LNCaP clone FGC (cell line): Measurements from ENCODE around the gene STAP2.

Source experiments
- DNase-seq: peaks from one replicate; pipeline ENCODE4 v3.0.0-alpha.2; 2011; ENCODE audit warnings: low read depth
- H3K4me3 ChIP-seq: 2 replicates; pipeline ENCODE4 v1.5.1; 2011; ENCODE audit warnings: mild to moderate bottlenecking, low read depth, low read length, control low read depth
- CTCF ChIP-seq: IDR thresholded peaks from 2 replicates; pipeline ENCODE4 v1.5.1; 2012; ENCODE audit warnings: mild to moderate bottlenecking; ENCODE audit not compliant: control insufficient read depth, insufficient read depth; ENCODE audit errors: extremely low read depth

The STAP2 gene

GRCh38 chr19:4359627-4360000 is 21.0 kb upstream of the STAP2 start:
- H3K4me3 ChIP-seq: no peak overlapping the region
- no peak for DNase-seq
- no peak for TF ChIP-seq CTCF

GRCh38 chr19:4358709-4359626 is 20.3 kb upstream of the STAP2 start:
- no peak for TF ChIP-seq CTCF
- no peak for DNase-seq
- no peak overlapping the region for H3K4me3 ChIP-seq

- no peak for DNase-seq
- TF ChIP-seq CTCF: no peak
- H3K4me3 ChIP-seq: no peak overlapping the region
Measured at GRCh38 chr19:4357921-4358326, 19.3 kb upstream of the STAP2 start.

- no peak for TF ChIP-seq CTCF
- no peak for DNase-seq
- no peak overlapping the region for H3K4me3 ChIP-seq
Measured at GRCh38 chr19:4357095-4357797, 18.6 kb upstream of the STAP2 start.

GRCh38 chr19:4354897-4355296 is 16.3 kb upstream of the STAP2 start:
- TF ChIP-seq CTCF: no peak
- no peak overlapping the region for H3K4me3 ChIP-seq
- no peak for DNase-seq

GRCh38 chr19:4354282-4354681 is 15.7 kb upstream of the STAP2 start:
- H3K4me3 ChIP-seq: no peak overlapping the region
- TF ChIP-seq CTCF: no peak
- no peak for DNase-seq
